HG03103 (cell line): ENCODE measurements around the gene C10orf120.

Source experiments
- ATAC-seq: cut with Tn5 transposase; IDR thresholded peaks from one replicate; pipeline ENCODE4 v1.9.1; 2021; ENCODE audit warnings: low read depth; ENCODE audit not compliant: unreplicated experiment

C10orf120 gene

GRCh38 chr10:122706467-122706866 lies 6.8 kb upstream of the C10orf120 start:
- no peak for ATAC-seq

- no peak for ATAC-seq
Measured at GRCh38 chr10:122703483-122704448, 4.1 kb upstream of the C10orf120 start.

- no peak for ATAC-seq
Measured at GRCh38 chr10:122702275-122702674, 2.6 kb upstream of the C10orf120 start.

DNA sequence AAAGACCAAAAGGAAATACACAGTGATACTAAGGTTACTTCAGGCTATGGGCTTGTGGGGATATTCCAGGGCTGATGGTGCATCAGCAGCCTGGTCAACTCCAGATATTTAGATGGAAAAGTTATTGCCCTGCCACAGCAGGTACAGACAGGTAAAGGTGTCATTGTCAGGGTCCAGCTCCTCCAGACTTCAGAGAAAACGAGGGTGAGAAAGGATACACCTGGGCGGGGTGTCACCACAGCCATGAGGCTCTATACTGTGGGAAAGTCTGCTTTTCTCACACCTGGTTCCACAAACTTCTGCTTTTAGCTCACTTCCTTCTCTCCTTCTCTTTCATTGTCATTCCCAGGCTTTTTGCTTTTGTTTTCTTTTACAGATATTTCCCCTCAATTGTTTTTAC lies 2.0 kb upstream of the C10orf120 start:
- ATAC-seq, result no peak

DNA sequence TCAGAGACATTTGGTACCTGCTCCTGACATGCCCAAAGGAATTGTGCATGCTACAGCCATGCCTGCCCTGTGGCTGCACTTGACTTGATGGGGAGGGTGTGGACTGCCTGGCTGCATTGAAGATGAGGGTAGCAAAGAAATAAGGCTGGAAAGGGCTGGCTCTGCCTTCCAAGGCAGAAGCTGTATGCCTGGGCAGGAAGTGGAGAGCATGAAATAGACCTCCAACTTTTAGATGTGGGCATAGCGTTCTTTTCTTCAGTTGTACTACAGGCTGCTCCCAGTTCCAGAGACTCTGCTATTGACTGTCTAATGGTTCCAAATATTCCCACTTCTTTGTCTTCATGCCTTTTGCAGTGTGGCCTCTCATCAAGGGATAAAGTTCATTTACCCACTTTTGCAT lies 3.0 kb downstream of the C10orf120 start:
- ATAC-seq, result no peak

- ATAC-seq, result no peak
Measured at GRCh38 chr10:122692744-122693143, 6.9 kb downstream of the C10orf120 start.

DNA sequence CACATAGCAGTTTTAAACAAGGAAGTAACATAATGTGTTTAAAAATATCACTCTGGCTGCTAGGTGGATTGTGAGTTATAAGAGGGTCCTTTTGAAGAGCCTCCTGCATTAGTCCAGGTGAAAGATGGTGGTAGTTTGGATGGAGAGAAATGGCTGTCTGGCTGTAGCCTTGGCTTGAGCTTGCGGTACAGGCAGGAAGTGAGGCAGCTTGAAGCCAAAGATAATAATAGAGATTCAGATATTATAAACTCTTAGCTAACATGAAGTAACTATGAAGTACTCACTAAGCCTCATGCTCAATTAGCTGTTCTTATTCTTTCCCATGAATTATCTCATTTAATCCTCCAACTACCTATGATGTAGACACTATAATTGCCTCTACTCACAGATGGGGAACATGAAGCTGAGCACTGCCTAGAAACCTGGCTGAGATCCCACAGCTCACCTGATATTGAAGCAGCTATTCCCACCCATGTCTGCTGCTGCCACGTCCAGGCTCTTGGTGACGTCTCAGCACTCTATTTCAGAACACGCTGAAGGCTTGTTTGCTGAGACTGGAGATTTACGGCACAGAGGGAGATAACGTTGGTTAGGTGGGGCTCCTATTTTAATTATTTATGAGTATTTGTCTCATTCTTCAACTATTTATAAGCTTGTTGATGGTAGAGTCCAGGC lies 10.4 kb downstream of the C10orf120 start:
- no peak for ATAC-seq

DNA sequence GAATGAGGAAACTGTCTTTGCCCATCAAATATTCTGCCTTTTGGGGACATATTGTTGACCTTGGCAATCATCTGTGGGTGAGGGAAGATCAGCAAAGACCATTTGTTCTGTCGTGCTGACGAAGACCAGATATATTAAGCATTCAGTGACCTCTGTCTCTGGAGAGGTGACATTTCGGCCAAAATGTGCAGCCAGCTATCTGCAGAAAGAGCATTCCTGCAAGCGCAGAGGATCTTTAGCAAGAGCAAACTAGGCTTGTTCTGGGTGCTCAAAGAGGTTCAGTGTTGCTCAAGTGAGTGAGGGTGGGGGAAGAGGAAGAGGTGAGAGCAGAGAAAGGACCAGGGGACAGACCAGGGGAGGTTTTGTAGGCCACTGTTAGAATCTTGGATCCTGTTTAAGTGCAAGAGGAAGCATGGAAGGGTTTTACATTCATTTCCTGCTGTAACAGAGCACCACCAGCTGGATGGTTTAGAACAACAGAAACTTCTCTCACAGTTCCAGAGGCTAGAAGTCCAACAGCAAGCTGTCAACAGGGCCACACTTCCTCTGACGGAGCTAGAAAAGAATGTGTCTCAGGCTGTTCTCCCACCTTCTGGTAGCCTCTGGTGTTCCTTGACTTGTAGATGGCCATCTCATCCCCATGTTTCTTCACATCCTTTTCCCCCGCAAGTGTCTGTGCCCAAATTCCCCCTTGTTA lies 11.2 kb downstream of the C10orf120 start:
- ATAC-seq, result no peak

DNA sequence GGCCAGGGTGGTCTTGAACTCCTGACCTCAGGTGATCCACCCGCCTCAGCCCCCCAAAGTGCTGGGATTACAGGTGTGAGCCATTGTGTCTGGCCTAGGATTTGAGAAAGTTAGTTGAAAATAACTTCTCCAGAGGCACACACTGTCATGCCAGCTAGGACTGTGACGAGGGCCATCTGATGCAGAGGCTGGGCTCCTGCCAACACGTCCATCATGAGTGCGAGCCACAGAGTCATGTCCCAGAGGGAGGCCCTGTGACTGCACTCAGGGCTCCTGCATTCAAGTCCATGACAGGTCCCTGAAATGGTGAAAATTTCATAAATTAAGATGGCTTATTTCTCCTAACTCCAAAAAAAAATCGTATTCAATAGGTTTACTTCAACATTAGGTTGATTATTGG lies 17.1 kb downstream of the C10orf120 start:
- ATAC-seq, result no peak

DNA sequence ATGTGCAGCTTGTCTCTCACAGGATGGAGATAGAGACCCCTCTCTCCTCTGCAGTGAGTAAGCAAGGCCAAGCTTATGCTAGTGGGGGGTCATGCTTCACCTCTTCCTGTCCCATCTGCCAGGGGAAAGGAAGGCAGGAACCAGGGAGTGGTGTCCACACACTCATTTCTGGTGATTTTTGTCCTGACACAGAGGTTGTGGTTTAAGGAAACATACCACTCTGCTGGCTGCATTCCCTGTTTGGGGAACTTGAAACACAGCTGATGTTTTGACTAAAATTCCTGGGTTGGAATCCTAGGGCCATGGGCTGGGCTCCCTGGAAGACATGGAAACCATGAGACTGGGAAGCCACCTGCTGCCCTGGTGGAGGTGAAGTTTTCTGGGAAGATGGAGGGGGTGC lies 21.4 kb downstream of the C10orf120 start:
- no peak for ATAC-seq

- no peak for ATAC-seq
Measured at GRCh38 chr10:122675278-122675677, 24.4 kb downstream of the C10orf120 start.

DNA sequence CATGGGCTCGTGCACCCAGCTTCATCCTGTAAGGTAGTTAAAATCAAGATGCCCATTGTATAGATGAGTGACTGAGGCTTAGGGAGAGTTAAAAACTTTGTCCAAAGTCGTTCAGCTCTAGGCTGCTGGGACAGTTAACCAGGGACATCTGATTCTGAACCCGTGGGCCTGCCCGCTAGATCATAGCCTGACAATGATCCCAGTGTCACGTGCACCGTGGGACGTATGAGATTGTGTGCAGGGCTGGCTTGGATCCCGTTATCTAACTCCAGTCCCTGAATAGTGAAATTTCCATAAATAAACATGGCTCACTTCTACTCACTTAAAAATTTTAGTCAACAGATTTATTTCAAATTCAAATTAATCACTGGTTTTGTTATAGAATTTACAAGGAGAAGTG lies 24.9 kb downstream of the C10orf120 start:
- no peak for ATAC-seq

DNA sequence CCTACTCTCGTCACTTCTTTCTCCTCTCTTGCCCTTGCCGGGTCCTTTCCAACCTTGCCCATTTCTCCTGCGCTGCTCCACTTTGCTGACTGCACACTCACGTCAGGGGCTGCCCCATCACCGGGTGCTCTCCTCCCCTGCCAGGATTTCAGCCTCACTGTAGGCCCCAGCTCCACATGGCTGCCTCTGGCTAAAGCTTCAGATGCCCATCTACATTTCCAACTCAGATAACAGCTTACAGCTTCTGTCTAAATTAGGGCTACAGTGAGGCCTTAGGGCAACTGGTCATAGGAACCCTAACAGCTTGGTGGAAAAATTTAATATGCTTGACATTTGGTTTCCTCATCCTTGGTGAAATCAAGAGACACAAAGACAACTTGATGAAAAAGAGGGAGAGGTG lies 25.9 kb downstream of the C10orf120 start:
- ATAC-seq, result no peak

GRCh38 chr10:122673269-122673668 lies 26.4 kb downstream of the C10orf120 start:
- ATAC-seq, result no peak

DNA sequence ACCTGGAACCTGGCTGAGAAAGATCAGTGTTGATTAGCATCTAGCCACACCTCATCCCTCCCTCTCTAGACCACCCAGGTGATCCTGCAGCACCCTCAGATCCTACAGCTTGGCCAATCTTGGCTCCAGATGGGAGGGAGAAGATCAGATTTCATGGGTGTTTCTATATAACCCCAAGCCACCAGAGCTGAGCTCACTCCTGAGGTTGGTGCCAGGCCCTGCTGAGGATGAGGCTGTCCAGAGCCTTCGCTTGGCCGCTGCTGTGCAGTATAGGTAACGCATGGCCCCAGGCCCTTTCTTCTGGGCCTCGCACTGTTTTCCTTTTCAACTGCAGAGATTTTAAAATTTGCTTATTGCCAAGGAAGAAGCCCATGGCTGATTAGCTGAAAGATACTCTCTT lies 27.0 kb downstream of the C10orf120 start:
- ATAC-seq, result no peak

DNA sequence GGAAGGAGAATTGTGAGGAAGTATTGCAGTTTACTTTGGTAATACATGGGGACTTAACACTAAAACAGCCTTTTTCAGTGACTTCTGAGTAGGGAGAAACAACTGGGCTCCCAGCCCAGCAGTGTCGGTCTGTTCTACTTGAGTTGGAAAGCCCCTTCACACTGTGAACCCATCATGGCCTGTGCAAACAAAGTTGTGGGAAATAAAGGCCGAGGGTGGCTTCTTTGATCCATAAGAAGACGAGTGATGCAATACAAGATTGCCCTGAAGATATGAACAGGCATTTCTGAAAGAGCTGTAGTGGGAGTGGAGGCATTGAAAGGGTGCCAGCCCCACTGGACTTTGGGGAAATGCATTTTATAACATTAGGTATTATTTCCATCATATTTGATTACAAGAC lies 28.3 kb downstream of the C10orf120 start:
- ATAC-seq, result no peak

- ATAC-seq, result no peak
Measured at GRCh38 chr10:122669842-122670241, 29.8 kb downstream of the C10orf120 start.

- ATAC-seq, result no peak
Measured at GRCh38 chr10:122669045-122669444, 30.6 kb downstream of the C10orf120 start.

- ATAC-seq, result no peak
Measured at GRCh38 chr10:122665946-122666345, 33.7 kb downstream of the C10orf120 start.

- no peak for ATAC-seq
Measured at GRCh38 chr10:122665329-122665860, 34.3 kb downstream of the C10orf120 start.

- ATAC-seq, result no peak
Measured at GRCh38 chr10:122664501-122664900, 35.1 kb downstream of the C10orf120 start.
